HFFc6 (cell line): Measurements from ENCODE around the gene ARHGEF40. TPM values are rescaled to one million over a fixed set of nuclear protein-coding genes. Genes with fewer than 3 reads are reported as not detected.
A peak's percentile ranks its signal among the peaks of the same experiment; 100 is the strongest.

Experiments used
- DNase-seq: peaks from one replicate; pipeline ENCODE4 v3.0.0-alpha.2; 2018
- H3K27ac Mint-ChIP-seq: 2 replicates; pipeline ENCODE4 v1.8.0; 2020; ENCODE audit warnings: mild to moderate bottlenecking, mixed read lengths
- H3K27me3 Mint-ChIP-seq: 2 replicates; pipeline ENCODE4 v1.8.0; 2021; ENCODE audit warnings: mild to moderate bottlenecking, moderate library complexity, mixed read lengths; ENCODE audit not compliant: insufficient read depth
- H3K36me3 Mint-ChIP-seq: 2 replicates; pipeline ENCODE4 v1.8.0; 2021; ENCODE audit warnings: low read depth, mixed read lengths
- H3K4me1 Mint-ChIP-seq: 2 replicates; pipeline ENCODE4 v1.8.0; 2020; ENCODE audit warnings: low read depth, mixed read lengths
- H3K4me3 Mint-ChIP-seq: 2 replicates; pipeline ENCODE4 v1.8.0; 2020; ENCODE audit warnings: mild to moderate bottlenecking, moderate library complexity, mixed read lengths
- H3K9me3 Mint-ChIP-seq: 2 replicates; pipeline ENCODE4 v1.8.0; 2020; ENCODE audit warnings: mild to moderate bottlenecking, mixed read lengths
- total RNA-seq, 6 experiments: library from RNA; stranded (reverse); fragmentation: NEBNext Ultra II Directional; extraction: Animal tissue kit (Norgen Biotek cat#: 25700); gene quantifications; 2 replicates in 1 of 6; 3 replicates in 5 of 6; pipeline ENCODE4 v1.2.3, GENCODE V29; 2021
- TF ChIP-seq, protein P1 (sequence below): fragments of 200-600 bp; sonication (generic); IDR thresholded peaks from 2 replicates; pipeline ENCODE4 v1.5.0; 2021; ENCODE audit warnings: antibody characterized with exemption, mild to moderate bottlenecking

ARHGEF40 gene
- total RNA-seq, 6 experiments from 2014 or later = 30.4 to 43.0 (median 40.8) TPM

DNA sequence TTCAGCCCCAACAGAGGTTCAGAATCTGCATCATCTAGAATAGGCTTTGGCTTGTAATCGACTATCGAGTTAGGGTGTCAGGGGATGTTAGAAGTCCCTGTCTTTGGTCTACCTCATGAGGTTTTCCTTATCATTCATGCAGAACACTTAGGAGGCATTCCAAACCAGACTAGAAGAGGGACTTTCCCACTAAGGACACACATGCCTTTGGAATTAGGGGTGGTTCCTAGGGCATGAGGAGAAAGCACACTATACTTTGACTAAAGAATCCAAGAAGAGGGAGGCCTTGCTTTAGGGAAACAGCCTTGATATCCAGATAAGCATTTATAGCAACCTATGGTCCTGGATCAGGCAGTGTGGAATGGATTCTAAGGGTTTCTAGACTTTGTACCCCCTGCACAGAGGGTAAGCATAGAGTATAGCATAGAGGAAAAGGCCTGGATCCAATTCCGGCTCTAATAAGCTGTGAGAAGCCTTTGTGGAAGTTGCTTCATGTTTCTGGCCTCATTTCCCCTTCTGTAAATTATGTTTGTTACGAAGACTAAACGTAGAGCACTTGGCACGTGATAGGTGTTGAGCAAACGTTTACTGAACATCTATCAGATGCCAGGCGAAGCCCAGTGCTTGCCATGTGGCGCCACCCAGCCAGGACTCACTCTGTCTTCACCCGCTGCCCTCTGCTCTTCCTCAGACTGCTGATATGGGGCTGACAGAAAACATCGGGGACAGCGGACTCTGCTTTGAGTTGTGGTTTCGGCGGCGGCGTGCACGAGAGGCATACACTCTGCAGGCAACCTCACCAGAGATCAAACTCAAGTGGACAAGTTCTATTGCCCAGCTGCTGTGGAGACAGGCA lies 15.1 kb downstream of the ARHGEF40 start:
- TF ChIP-seq, protein P1, sequence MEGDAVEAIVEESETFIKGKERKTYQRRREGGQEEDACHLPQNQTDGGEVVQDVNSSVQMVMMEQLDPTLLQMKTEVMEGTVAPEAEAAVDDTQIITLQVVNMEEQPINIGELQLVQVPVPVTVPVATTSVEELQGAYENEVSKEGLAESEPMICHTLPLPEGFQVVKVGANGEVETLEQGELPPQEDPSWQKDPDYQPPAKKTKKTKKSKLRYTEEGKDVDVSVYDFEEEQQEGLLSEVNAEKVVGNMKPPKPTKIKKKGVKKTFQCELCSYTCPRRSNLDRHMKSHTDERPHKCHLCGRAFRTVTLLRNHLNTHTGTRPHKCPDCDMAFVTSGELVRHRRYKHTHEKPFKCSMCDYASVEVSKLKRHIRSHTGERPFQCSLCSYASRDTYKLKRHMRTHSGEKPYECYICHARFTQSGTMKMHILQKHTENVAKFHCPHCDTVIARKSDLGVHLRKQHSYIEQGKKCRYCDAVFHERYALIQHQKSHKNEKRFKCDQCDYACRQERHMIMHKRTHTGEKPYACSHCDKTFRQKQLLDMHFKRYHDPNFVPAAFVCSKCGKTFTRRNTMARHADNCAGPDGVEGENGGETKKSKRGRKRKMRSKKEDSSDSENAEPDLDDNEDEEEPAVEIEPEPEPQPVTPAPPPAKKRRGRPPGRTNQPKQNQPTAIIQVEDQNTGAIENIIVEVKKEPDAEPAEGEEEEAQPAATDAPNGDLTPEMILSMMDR = no peak
- Mint-ChIP-seq H3K36me3 (peaks cover 31% of the 10 kb centered on the region), H3K9me3 (no peaks in the 10 kb centered on the region), H3K27me3 (peaks cover 7% of the 10 kb centered on the region), H3K4me1 (peaks cover 57% of the 10 kb centered on the region), H3K4me3 (no peak overlapping the region; the same call in 1 of the 2 replicates), H3K27ac (peak overlapping the region; percentile 99)
- peak; percentile 77 for DNase-seq

DNA sequence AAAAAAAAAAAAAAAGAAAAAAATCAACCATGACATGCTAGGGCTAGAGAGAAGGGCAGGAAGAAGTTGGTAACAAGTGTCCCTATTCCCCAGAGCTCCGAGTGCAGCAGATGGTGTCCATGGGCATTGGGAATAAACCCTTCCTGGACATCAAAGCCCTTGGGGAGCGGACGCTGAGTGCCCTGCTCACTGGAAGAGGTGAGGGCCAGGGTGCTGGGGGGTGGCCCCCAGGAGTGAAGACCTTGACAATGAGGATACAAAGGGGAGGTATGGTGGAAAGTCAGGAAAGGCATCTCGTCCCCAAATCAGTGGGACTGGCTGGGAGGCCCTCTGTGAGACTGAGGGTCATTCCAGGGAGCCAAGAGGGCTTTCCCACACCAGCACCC lies 16.8 kb downstream of the ARHGEF40 start:
- Mint-ChIP-seq H3K27ac (peak overlapping the region; percentile 99), H3K27me3 (peaks cover 9% of the 10 kb centered on the region), H3K4me3 (peak overlapping the region; percentile 24), H3K9me3 (no peaks in the 10 kb centered on the region), H3K4me1 (peaks cover 57% of the 10 kb centered on the region), H3K36me3 (peaks cover 31% of the 10 kb centered on the region)
- TF ChIP-seq, protein P1 = no peak
- DNase-seq = no peak

DNA sequence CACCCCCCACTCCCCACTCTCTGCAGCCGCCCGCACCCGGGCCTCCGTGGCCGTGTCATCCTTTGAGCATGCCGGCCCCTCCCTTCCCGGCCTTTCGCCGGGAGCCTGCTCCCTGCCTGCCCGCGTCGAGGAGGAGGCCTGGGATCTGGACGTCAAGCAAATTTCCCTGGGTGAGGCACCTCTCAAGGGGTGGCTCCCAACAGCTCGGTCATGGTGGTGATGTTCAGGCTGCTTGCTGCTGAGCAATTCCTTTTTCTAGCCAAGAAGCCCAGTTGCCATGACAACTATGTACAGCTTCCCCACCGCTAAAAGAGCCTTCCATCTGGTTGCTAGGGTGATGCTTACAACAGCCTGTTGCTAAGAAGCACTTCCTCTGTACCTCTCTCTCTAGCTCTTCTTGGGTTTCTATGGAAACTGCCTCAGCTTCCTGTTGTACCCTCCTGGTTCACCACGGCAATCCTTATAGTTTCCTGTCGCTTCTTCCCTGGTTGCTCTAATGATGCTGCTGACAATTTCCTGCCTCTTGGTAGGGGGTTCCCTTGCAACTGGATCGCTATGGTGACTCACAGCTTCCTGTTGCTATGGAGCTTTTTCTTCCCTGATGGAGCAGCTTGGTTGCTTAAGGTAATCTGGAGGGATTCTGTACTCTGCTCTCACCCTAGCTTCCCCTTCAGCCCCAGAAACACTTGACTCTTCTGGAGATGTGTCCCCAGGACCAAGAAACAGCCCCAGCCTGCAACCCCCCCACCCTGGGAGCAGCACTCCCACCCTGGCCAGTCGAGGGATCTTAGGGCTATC lies 17.4 kb downstream of the ARHGEF40 start:
- Mint-ChIP-seq H3K27me3 (peaks cover 11% of the 10 kb centered on the region), H3K27ac (peak overlapping the region; percentile 99), H3K9me3 (no peaks in the 10 kb centered on the region), H3K36me3 (peaks cover 31% of the 10 kb centered on the region), H3K4me3 (peak overlapping the region; percentile 41), H3K4me1 (peaks cover 57% of the 10 kb centered on the region)
- DNase-seq = peak; percentile 98
- TF ChIP-seq, protein P1 = no peak

DNA sequence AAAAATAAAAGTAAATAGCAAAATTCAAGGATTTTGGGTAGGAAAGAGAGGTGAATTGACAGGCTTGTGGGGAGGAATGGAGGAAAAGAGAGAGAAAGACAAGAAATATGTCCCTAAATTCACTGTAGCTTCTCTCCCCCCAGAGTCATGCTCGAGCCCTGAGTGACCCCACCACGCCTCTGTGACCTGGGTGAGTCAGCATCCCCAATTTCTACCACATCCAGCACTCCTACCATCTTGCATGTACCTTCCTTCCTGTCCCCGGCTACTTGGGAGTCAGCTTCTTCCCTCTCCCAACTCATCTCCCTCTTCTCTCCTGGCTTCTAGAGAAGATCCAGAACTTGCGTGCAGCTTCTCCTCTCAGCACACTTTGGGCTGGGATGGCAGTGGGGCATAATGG lies 18.6 kb downstream of the ARHGEF40 start:
- peaks cover 14% of the 10 kb centered on the region for H3K27me3 Mint-ChIP-seq
- no peaks in the 10 kb centered on the region for H3K9me3 Mint-ChIP-seq
- H3K4me3 Mint-ChIP-seq = no peak overlapping the region
- H3K4me1 Mint-ChIP-seq = peaks cover 57% of the 10 kb centered on the region
- H3K27ac Mint-ChIP-seq = peak overlapping the region; percentile 99
- no peak for DNase-seq
- peaks cover 31% of the 10 kb centered on the region for H3K36me3 Mint-ChIP-seq
- TF ChIP-seq, protein P1 = no peak

DNA sequence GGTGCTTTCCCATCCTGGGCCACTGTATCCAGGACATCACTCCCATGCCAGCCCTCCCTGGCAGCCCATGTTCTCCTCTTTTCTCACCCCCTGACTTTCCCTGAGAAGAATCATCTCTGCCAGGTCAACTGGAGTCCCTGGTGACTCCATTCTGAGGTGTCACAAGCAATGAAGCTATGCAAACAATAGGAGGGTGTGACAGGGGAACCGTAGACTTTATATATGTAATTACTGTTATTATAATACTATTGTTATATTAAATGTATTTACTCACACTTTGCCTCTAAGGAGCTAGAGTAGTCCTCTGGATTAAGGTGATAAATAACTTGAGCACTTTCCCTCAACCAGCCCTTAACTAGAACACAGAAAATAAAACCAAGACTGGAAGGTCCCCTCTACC lies 19.2 kb downstream of the ARHGEF40 start:
- Mint-ChIP-seq H3K36me3 (peaks cover 28% of the 10 kb centered on the region), H3K4me1 (peaks cover 52% of the 10 kb centered on the region), H3K9me3 (no peaks in the 10 kb centered on the region), H3K4me3 (no peak overlapping the region), H3K27me3 (peaks cover 14% of the 10 kb centered on the region), H3K27ac (peak overlapping the region; percentile 99)
- TF ChIP-seq, protein P1 = no peak
- no peak for DNase-seq
